Thyroid gland (tissue), 4 donors: ENCODE data around the gene SGIP1.

Experiments
- CTCF ChIP-seq, 6 experiments: fragments of 200-600 bp in 3 of 6; fragments of 450-650 bp in 3 of 6; sonication (generic) in 3 of 6; IDR thresholded peaks; one replicate each; pipeline ENCODE4 v1.5.1; 2016 to 2019; ENCODE audit warnings: antibody characterized with exemption in 6 of 6, mild to moderate bottlenecking in 2 of 6, inconsistent platforms in 1 of 6, moderate library complexity in 1 of 6
- POLR2A ChIP-seq, 2 donors: fragments of 450-650 bp; IDR thresholded peaks; one replicate each; pipeline ENCODE4 v1.6.1; 2017; ENCODE audit warnings: antibody characterized with exemption in 2 of 2, mild to moderate bottlenecking in 2 of 2, moderate library complexity in 1 of 2

GRCh38 chr1:66532798-66533783, 862 bp upstream of the SGIP1 start:
- no peak for TF ChIP-seq CTCF (IDR thresholded peaks at IDR 0.05)
- TF ChIP-seq POLR2A (IDR thresholded peaks at IDR 0.05): no peak
